GOT3 (cell line): Measurements from ENCODE around the gene TGM3.

ENCODE experiments used
- DNase-seq: peaks from one replicate; lab custom pipeline; 2025; ENCODE audit warnings: mixed read lengths; lab: John Stamatoyannopoulos, UW

The TGM3 gene

DNA sequence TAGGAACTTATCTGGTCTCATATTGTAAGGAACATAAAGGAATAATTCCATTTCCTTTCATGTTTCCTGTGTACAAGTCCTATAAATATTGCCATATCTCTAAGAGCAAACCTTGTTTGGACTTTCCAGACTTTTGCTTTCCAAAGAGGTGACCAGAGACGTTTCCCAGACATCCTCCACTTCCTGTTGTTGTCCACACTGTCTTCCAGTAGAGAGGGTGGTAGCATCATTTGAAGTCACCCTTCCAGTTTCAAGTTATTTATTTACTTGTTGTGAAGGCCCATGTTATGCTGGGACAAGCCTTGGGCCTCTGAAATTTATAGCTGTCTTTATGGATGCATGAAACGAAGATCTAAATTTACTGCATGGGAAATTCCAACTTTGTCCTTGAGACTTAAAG lies 10.6 kb upstream of the TGM3 start:
- no peak for DNase-seq

DNA sequence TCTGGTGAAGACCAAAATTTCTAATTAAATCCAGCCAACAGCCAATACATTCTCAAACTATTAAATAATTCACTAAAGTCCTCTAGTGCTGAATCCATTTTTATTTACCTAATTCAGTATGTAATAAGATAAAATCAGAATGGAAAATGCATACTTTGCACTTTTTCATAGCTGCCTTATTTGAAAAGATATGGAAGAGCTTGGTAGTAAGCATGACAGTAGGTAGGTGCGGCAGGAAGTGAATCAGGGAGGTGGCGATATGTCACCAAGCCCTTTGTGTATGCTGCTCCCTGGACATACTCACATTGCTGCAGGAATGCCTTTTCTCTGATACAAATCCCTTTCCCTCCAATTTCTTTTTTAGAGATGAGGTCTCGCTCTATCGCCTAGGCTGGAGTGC lies 10.2 kb upstream of the TGM3 start:
- no peak for DNase-seq

DNA sequence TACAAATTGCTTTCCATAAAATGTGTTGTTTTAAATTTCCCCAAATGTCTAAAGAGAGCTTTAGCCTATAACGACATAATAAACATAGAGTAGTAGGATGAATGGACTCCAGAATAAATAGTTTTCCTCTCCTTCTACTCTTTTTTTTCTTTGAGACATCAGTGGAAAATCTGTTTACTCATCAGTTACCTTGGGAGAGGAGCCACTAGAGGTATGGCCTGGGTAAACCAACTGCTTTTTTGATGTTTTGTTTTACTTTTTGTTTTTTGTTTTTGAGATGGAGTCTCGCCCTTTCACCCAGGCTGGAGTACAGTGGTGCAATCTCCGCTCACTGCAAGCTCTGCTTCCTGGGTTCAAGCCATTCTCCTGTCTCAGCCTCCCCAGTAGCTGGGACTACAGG lies 8.3 kb upstream of the TGM3 start:
- no peak for DNase-seq

DNA sequence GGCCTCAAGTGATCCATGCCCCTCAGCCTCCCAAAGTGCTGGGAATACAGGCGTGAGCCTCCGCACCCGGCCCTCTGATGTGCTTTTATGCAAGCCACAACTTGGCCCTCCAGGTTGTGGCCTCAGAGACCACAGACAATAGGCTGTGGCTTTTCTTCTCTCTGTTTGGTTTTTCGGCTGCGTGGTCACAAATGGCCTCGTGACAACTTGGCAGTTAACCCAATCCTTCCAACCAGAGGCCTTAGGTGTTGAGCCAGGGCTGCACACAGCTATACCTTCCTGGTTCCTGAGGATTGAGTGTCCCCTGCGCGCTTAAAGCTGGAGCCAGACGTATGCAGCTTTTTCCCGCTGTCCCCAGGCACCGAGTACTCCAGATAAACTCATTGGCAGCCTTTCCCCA lies 6.3 kb upstream of the TGM3 start:
- DNase-seq: no peak

DNA sequence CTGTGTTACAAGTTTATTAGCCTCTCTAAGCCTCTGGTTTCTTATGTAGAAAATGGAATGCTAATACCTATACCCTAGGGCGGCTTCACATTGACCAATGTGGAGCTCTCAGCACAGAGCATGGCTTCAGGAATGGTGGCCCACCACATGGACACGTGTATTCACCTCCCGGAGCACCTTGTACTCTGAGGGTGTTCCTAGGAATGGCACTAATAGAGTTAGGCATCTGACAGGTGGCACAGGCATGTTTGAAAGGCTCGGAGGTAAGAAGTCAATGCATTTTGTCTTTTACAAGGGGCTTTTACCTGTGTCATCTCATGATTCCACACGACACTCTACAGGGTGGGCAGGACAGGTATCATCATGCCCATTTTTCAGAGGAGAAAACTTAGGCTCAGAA lies 5.3 kb upstream of the TGM3 start:
- no peak for DNase-seq

DNA sequence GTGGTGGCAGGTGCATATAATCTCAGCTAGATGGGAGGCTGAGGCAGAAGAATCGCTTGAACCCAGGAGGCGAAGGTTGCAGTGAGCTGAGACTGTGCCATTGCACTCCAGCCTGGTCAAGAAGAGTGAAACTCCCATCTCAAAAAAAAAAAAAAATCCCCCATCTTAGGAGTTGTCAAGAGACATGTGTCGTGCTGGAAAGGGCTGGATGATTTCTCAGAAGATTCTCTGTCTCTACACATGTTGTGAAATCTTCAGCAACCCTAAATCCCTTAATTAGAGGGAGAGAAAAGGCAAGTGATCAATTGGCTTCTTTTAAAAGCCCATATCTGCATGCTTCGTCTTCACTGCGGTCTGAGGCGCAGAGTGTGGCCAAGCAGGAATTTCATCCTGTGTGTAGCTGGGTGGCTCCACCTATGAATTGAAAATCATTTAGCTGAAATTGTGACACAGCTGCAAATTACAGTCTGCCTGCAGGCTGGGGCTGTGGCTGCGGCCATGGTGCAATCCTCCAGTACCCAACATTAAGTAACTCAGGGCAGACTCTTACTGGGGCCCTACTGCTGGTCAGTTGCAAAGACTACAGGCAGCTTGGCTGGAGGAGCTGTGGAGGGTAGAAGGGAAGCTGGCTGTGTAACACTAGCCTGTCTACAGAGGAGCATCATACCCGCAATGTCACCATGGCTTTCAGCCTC lies 3.2 kb upstream of the TGM3 start:
- no peak for DNase-seq

DNA sequence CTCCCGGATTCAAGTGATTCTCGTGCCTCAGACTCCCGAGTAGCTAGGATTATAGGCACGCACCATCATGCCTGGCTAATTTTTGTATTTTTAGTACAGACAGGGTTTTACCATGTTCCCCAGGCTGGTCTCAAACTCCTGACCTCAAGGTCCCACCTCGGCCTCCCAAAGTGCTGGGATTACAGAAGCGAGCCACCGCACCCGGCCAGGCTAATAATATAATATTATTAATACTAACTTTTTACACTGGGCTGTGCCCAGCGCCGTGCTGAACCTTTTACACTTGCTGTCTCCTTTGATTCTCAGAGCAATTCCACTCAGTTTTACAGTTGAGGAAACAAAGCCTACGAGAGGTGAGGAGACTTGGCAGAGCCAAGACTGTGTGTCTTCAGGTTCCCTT lies 2.3 kb upstream of the TGM3 start:
- DNase-seq: no peak

DNA sequence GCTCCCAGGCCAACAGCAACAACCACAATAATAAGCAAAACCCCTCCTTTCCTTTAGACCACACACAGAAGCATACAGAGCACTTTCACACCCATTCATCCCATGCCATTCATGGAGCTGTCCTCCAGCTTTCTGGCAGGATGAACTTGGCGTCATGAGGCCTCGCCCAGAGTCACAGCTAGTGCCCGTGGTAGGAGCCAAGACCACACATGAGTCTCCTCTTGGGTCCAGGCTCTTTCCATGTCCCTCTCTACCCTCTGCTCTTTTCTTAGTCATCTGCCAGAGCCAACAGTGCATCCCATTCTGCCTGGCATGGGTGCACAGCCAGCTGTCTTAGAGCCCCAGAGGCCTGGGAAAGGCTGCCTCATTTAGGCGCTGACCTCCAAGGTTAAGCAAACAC lies 1.8 kb upstream of the TGM3 start:
- no peak for DNase-seq

DNA sequence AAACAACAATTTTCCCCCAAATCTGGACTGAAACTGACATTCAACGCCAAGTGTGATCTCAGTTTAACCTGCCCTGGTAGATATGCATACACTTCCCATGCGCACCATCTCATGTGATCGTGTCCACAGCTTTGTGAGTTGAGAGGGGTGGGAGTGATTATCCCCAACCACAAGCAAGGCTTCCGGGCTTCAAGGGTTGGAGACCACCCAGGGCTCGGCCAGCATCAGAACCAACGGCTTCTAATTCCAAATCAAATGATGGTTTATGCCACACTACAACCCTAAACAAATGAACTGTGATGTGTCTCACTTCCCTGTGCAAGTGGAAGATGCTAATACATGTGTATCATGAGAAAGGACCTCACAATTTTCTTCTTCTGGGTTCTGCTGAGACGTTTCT lies 515 bp upstream of the TGM3 start:
- DNase-seq: no peak

DNA sequence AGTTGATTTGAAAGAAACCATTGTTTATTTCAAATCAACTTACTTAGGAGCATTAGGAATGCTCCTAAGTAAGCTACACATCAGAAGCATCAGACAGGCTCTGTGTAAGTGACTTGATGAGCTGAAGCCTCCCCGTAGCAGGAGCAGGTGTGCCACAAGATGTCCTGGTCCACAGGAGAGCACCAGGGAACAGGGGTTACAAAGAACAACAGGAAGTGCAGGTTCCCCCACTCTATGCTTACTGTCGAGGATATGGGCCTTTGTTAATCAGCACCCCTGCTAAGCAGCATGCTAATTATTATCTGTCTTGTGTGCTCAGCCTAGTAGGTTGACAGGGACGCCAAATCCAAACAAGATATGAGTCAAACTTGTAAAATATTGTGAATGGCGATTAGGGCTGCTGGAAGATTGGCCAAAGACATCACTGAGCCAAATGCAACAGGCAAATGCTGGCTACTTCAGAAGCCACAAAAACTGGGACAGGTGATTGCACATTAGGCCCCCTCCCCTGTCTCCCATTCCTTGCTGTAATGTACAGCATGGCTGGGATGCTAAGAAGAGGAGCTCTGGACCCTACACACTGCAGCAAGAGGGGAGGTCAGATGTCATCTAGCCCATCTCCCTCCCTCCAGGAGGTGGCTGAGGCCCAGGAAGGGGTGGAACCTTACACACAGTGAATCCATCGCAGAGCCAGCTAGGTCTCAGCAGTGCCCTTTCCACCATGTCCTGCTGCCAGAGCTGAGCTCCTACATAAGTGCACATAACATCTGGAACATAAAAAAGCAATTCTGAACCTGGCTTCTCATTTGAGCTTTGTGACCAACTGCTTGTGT lies 939 bp downstream of the TGM3 start:
- no peak for DNase-seq

DNA sequence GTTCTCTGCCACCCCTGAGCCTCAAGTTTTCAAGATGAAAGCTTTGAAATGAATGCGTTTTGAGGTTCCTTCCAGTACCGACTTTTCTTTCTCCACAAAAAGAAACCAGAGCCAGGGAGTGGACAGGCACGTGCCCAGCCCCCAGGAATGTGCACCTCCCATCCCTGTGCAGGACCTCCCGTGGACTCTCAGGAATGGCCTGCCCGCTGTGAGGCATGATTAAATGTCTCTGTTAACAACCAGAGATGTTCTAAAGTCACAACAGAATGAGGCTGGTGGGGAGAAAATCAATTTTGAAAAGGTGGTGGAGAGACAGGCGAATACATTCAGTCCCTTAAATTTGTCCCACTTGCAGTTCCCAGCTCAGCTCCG lies 1.5 kb downstream of the TGM3 start:
- DNase-seq: no peak

DNA sequence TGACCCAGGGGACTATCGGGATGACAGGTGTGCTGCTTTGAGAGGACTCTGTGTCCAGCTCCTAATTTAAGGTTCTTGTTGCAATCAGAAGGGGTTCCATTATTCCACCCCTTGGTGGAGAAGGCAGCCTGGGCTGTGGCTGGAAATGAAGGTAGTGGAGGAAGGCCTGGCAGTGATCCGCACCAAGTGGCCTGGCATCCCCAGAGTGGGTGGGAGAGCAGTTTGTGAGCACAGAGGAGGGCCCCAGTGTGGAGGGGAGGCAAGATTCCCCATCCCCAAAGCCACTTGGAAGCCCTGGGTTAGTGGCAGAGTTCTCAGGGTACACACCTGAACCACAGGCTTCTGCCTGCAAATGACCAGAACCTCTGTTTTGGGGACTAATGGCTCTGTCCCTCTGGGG lies 2.3 kb downstream of the TGM3 start:
- no peak for DNase-seq

DNA sequence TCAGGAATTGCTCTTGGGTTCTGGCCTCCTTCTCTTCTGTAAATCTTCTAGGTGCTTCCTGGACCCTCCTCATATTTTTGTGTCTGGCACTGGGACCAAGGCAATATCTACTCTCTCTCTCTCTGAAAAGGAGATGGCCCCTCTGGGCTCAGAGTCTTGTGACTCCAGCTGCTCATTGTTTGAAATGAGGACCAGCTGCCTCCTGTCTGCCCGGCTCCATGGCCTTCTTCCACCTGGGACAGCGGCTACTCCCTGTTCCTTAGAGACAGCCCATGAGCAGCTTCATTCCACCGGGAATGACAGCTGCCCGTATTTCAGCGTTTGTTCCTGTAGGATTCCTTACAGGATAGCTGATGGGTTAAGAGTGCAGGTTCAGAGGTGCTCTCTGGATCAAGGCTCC lies 2.9 kb downstream of the TGM3 start:
- no peak for DNase-seq

DNA sequence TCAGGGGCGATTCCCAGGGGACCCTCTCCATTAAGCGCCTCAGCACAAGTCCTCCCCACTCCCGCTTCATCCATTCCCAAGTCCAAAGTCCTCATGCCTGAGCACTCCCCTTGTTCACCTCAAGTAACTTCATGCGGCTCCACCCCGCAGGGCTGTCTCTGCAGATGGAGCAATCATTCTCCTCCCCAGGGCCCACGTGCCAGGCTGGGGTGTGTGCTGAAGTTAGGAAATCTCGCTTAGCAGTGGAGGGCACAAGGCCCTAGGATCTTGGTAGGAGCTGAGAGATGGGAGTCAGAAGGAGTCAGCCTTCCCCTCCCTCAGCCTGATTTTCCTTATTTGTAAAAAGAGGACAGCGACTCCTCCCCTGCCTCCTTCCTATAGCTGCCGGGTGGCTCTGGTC lies 3.5 kb downstream of the TGM3 start:
- DNase-seq: no peak

DNA sequence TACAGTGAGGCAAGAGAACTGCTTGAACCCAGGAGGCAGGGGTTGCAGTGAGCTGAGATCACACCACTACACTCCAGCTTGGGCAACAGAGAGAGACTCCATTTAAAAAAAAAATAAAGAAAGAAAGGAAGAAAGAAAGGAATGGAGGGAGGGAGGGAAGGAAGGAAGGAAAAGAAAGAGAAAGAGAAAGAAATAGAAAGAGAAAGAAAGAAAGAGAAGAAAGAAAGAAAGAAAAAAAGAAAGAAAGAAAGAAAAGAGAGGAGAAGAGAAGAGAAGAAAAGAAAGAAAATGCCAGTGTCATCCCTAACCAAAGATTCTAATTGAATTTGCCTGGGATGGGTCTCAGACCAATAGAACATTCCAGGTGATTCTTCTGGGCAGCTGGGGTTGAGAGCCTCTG lies 4.2 kb downstream of the TGM3 start:
- no peak for DNase-seq

DNA sequence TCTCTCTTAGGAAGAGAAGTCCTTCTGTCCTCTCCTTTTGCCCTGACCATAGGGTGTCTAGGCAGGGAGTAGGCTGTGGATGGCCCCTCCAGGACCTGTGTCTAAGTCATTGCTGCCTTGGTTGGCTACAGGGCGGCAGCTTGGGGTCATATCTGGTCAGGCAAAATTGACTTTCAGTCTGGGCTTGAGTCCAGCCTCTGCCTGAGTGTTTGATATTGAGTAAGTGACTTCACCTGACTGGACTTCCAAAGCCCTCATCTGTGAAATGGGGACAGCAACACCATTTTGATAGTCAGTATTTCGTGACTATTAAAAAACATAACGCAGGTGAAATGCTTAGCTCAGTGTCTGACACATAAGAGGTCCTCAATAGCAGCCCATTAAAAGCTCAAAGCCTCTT lies 4.6 kb downstream of the TGM3 start:
- DNase-seq: no peak

DNA sequence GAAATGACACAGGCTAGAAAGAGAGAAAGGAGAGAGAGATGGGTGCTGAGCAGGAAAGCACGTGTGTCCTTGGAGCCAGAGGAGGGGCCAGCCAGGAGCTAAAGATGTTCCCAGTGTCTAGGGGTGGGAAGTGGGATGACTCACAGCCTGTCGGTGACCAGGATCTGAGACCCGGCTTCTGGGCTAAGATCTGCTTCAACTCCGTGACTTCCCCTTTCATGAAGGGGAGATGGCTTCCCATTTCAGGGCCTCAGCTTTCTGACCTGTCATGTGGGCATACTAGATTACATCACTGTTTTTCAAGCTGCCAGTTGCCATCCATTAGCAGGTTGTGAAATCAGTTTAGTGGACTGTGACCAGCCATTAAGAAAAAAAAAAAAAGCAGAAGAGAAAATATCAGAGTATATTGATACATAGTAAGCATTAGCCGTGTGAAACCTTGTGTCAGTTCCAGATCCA lies 5.4 kb downstream of the TGM3 start:
- DNase-seq: no peak

DNA sequence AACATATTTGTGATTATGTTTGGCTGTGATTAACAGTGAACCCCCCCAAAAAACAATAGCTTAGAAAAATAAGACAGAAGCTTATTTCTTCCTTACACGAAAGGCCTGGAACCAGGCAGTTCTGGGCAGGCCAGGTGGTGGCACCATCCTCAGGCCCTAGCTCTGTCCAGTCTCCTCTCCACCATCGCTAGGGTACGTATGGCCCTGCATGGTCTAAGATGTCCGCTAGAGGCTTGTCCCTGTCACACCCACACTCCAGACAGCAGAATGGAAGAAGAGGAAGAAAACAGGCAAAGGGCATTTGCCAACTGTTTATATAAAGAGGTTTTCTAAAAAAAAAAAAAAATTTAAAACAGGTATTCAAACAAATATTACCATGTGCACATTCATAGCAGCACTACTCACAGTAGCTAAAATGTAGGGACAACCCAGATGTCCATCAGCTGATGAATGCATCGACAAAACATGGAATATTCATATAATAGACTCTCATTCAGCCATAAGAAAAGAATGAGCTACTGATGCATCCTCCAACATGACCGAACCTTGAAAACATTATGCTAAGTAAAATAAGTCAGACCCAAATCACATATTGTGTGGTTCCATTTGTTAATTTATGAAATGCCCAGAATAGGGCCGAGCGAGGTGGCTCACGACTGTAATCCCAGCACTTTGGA lies 6.7 kb downstream of the TGM3 start:
- no peak for DNase-seq

DNA sequence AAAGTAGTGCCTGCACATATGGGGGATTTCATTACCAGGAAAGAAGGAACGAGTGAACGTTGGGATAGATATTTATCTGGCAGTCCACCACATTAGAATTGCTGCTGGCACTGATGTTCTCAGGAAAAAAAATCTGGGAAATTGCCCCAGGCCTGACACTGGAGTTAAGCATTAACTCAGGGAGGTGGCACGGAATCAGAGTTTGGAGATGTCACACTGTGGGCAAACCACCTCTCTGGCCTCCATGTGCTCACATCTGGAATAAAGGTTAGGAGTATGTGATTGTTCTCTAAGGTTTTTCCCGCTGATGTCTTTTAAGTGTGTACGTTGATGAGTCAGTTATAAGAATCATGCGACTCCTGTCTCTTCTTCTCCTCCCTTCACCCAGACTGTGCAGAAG lies 7.9 kb downstream of the TGM3 start:
- DNase-seq: no peak

DNA sequence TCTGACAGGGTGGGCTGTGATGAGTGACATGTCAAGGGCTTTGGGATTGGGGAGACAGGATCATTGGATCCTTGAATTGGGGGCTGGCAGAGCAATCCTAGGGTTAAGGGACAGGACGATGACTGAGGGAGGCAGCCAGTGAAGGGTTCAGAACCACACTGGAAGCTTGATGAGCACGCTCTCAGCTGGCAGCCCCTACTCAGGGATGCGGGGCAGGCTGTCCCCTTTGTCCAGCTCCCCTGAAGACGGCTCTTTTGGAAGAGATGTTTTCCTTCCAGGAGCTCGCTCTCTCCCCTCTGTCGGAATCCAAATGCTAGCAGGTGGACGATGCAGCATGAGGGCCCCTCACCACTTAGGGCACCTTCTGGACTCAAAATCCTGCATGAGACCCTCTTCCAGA lies 8.4 kb downstream of the TGM3 start:
- DNase-seq: no peak

DNA sequence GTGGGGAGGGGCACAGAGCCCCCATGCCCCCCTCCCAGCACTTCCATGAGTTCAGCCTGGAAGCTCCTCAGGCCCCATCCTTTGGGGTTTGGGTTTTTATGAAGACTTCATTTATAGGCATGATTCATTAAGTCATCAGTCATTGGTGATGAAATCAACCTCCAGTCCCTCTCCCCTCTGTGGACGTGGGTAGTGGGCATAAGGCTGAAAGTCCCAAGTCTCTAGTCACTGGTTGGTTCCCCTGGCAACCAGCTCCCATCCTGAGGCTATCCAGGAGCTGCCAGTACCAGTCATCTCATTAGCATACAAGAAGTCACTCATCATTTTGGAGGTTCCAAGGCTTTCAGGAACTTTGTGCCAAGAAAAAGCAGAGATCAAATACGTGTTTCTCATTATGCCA lies 9.2 kb downstream of the TGM3 start:
- no peak for DNase-seq

DNA sequence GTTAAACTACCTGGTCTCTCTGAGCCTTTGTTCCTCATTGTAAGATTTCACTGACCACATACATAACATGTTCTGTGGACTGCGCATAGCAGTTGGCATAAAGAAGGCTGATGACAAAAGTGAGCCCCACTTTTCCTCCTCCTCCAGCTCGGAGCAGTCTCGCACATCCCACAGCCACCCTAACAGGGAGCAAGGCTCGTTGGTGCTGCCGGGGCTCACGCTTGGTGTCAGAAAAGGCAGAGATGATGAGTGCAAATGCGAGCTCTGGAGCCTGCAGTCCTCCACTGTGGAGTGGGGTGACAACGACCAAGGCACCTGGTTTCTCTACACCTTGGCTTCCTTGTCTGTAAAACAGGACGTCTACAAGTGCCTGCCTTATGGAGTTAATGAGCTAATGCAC lies 9.7 kb downstream of the TGM3 start:
- no peak for DNase-seq

DNA sequence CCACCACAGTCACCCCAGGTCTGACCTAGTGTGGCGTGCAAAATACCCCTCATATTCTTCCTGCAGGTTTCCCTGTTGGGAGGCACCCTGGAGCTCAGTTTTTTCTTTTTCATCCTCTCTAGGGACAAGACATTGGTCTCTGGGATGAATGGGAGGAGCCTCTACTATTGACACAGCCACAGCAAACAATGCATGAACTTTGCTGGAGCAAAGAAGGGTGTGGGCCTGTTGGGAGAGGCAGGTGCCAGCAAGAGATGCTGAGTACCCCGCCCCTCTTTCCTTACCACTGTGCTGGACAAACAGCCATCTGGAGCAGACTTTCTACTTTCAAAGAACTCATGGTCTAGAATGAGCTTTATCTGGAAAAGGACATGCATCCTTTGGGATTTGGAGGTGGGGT lies 10.1 kb downstream of the TGM3 start:
- DNase-seq: no peak
